Activated naive CD4-positive, alpha-beta T cell treated with anti-CD3 and anti-CD28 coated beads for 36 hours (primary cell): Measurements from ENCODE around the gene PIK3R1. TPM values are rescaled to one million over a fixed set of nuclear protein-coding genes. Genes with fewer than 3 reads are reported as not detected.

Source experiments
- CTCF ChIA-PET: fragments of 350-600 bp; sonication (Branson Sonifier 250); formaldehyde crosslinking; loops from one replicate; lab custom pipeline; 2021; ENCODE audit warnings: antibody characterized with exemption; lab: Charles Lee
- DNase-seq: peaks from one replicate; pipeline ENCODE4 v3.0.0-alpha.2; 2020
- H3K27ac Mint-ChIP-seq: one replicate; pipeline ENCODE4 v1.8.0; 2021; ENCODE audit warnings: mild to moderate bottlenecking, mixed read lengths
- H3K27me3 Mint-ChIP-seq: one replicate; pipeline ENCODE4 v1.8.0; 2021; ENCODE audit warnings: low read depth, mixed read lengths
- H3K36me3 Mint-ChIP-seq: one replicate; pipeline ENCODE4 v1.8.0; 2021; ENCODE audit warnings: low read depth, mixed read lengths
- H3K4me1 Mint-ChIP-seq: one replicate; pipeline ENCODE4 v1.8.0; 2021; ENCODE audit warnings: low read depth, mixed read lengths
- H3K4me3 Mint-ChIP-seq: one replicate; pipeline ENCODE4 v1.8.0; 2021; ENCODE audit warnings: mild to moderate bottlenecking, moderate library complexity, mixed read lengths
- H3K9me3 Mint-ChIP-seq: one replicate; pipeline ENCODE4 v1.8.0; 2021; ENCODE audit warnings: mixed read lengths
- intact Hi-C: fragments of 100-400 bp; cut with micrococcal nuclease; formaldehyde crosslinking; loops from one replicate; pipeline ENCODE4 v1.15.1; 2023
- total RNA-seq, 2 experiments: library from RNA; stranded (reverse); gene quantifications; one replicate each; pipeline ENCODE4 v1.2.3, GENCODE V29; 2021

Gene PIK3R1
- total RNA-seq, 2 experiments from 2014 or later: 28.5 to 31.4 TPM

DNA sequence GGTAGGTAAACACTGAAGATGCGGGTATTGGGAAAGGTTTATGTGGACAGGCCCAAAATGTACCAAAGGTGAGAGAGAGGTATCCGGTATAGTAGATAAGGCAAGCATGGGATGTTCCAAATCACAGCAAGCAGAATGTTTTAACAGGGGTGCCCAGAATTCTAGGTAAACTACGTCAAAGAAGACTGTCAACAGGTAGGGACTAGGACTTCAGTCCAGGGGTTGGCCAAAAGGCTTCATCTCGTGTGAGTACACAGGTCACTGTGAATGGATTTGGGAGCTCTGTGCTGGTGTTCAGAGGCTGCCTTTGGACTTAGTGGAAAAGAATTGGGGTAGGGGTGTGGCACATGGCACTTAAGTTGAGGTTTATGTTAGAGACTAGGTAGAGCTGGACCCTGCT lies 66.4 kb downstream of the PIK3R1 start:
- Mint-ChIP-seq H3K36me3 (peaks cover 33% of the 10 kb centered on the region), H3K27me3 (no peaks in the 10 kb centered on the region), H3K4me1 (peaks cover 79% of the 10 kb centered on the region), H3K27ac (peak overlapping the region; percentile 69), H3K9me3 (no peaks in the 10 kb centered on the region), H3K4me3 (peak overlapping the region; percentile 46)
- no peak for DNase-seq
- CTCF ChIA-PET: interaction anchor here (0.6 to 1.7 kb wide), 4 partner anchors 15 to 135 kb away, joined by 3 to 4 read pairs (median 4); no protein-coding TSS in a partner anchor
- intact Hi-C loops: loop anchor here (10.0 kb wide), 1 partner anchor 603 kb away; no protein-coding TSS in a partner anchor

DNA sequence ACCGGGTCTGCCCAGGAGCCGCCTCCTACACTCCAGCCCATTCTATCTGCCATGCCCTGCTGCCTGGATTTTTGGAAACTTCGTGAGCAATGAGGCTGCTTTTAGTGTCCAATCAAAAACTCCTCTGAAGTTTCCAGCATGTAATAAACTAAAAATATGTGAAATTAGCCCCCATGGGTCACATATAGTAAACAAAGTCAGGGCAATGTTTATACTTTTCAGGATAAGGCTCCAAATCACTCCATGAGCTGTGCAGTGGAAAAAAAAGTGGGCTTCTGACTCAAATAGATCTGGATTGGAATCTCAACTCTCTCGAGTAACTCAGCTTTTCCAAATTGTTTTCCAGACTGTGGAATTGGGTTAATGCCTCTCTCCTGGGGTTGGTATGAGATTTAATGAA lies 68.2 kb downstream of the PIK3R1 start:
- Mint-ChIP-seq H3K27ac (peak overlapping the region; percentile 46), H3K36me3 (peaks cover 25% of the 10 kb centered on the region), H3K4me1 (peaks cover 88% of the 10 kb centered on the region), H3K27me3 (no peaks in the 10 kb centered on the region), H3K4me3 (no peak overlapping the region), H3K9me3 (no peaks in the 10 kb centered on the region)
- CTCF ChIA-PET: interaction anchor here (1.1 to 1.6 kb wide), 3 partner anchors 11 to 180 kb away, joined by 3 to 7 read pairs (median 3); no protein-coding TSS in a partner anchor
- no peak for DNase-seq
- intact Hi-C loops: loop anchor here (10.0 kb wide), 1 partner anchor 601 kb away; no protein-coding TSS in a partner anchor

DNA sequence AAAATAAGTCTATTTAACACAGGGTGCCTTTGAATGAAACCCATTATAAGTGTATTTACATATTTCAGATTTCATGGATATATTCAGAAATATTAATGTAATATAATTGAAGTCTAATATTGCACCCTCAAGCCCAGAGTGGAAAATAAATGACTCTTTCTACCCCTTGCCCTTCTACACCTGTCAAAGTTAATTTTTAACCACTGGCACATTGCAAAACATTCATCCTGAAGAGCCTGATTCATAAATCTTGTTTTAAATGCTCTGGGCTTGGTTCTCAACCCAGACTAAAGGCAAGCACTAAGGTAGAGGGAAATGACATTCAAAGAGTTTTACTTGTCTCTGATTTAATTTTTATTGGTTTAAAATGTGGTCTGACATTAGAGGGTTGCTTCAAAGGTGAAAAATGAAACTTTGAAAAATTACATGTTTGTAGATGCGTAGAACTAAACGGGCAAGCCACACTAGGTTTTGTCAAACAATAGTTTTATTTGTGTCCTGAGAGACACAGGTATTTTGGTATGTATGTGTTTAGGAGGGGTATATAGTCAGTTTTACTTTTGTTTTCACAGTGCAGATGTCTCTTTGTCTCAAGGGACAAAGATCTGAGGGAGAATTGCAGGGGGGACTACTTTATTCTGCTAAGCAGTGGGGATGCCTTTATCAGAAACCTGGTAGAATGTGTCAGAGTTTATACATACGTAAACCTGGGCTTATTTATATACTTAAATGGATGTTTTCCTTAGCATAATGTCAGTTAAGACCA lies 69.7 kb downstream of the PIK3R1 start:
- intact Hi-C loops: loop anchor here (5.0 to 10.0 kb wide), 2 partner anchors 257 to 600 kb away; no protein-coding TSS in a partner anchor
- CTCF ChIA-PET: interaction anchor here (0.7 to 3.6 kb wide), 17 partner anchors 10 to 1039 kb away, joined by 3 to 45 read pairs (median 4); no protein-coding TSS in a partner anchor
- H3K36me3 Mint-ChIP-seq: peaks cover 17% of the 10 kb centered on the region
- no peak for DNase-seq
- peak overlapping the region; percentile 79 for H3K27ac Mint-ChIP-seq
- peak overlapping the region; percentile 41 for H3K4me3 Mint-ChIP-seq
- H3K9me3 Mint-ChIP-seq: no peaks in the 10 kb centered on the region
- no peaks in the 10 kb centered on the region for H3K27me3 Mint-ChIP-seq
- peaks cover 86% of the 10 kb centered on the region for H3K4me1 Mint-ChIP-seq

DNA sequence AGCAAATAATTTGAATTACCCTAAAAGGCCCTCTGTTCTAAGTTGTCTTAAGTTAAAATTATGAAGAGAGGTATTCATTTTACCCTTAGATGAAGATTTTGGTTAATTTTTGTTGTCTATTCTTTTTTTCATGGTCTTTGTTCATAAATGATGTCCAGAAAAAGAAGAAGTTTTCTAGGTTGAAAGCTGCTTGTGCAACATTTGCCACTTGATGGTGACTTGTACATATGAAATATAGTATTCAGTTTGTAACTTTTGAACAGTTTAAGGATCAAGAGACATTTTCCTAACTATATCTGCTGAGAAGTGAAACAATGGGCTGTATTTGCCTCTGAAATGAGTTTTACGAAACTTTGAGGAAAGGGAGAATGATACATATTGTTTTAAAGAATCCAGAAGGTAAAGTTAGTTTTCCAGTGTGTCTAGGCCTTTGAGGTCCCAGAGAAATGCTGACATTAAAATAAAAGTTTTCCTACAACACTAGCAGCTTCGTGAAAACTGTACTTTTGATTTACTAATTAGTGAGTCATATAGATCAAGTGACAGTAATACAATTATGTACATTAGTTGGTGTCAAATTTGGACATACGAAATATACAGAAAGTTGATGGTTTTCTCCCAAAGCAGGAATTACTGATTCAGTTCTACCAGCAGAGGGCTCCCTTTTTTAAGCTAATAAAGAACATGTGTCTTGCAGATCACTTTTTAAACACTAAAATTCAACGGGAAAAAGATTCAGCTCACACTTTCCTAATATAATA lies 70.5 kb downstream of the PIK3R1 start:
- Mint-ChIP-seq H3K27ac (peak overlapping the region; percentile 79), H3K4me1 (peaks cover 86% of the 10 kb centered on the region), H3K4me3 (peak overlapping the region; percentile 41), H3K27me3 (no peaks in the 10 kb centered on the region), H3K9me3 (no peaks in the 10 kb centered on the region), H3K36me3 (peaks cover 12% of the 10 kb centered on the region)
- intact Hi-C loops: loop anchor here (1.0 to 10.0 kb wide), 9 partner anchors 58 to 721 kb away; no protein-coding TSS in a partner anchor
- CTCF ChIA-PET: interaction anchor here (0.6 to 3.6 kb wide), 29 partner anchors 10 to 828 kb away, joined by 3 to 45 read pairs (median 3); no protein-coding TSS in a partner anchor
- DNase-seq: no peak

DNA sequence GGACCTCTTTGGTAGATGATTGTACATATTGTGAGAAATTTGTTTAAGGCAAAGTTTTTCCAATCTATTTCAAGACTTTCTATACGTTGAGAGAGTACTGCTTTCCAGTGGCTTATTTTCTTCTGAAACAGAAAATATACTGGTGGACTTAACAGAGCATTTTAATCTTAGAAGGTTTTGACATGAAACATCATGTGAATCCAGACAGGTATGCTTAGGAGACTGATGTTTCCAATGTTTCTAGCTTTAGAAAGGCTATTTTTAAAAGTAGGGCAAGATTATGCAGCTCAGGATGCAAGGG lies 71.0 kb downstream of the PIK3R1 start:
- peaks cover 11% of the 10 kb centered on the region for H3K36me3 Mint-ChIP-seq
- H3K4me3 Mint-ChIP-seq: no peak overlapping the region
- CTCF ChIA-PET: interaction anchor here (0.6 to 3.6 kb wide), 32 partner anchors 9 to 827 kb away, joined by 3 to 45 read pairs (median 4); no protein-coding TSS in a partner anchor
- intact Hi-C loops: loop anchor here (1.0 to 10.0 kb wide), 9 partner anchors 58 to 721 kb away; no protein-coding TSS in a partner anchor
- H3K27me3 Mint-ChIP-seq: no peaks in the 10 kb centered on the region
- no peak overlapping the region for H3K27ac Mint-ChIP-seq
- no peak for DNase-seq
- peaks cover 83% of the 10 kb centered on the region for H3K4me1 Mint-ChIP-seq
- no peaks in the 10 kb centered on the region for H3K9me3 Mint-ChIP-seq

DNA sequence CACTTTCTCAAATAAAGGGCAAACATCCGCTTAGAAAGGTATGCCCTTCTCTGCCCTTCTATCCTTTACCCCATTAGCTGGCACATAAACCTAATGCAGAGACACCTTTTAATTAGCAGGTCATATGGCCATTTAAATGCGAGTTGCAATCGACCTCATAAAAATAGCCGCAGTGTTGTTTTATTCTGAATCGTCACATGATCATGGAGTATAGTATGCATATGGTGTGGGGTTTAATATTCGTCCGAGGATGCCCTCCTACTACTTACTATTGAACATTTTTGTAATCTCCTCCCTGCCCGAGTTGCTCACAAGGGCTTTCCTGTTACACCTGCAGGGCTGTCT lies 72.0 kb downstream of the PIK3R1 start:
- DNase-seq: no peak
- CTCF ChIA-PET: interaction anchor here (0.6 to 3.6 kb wide), 11 partner anchors 12 to 493 kb away, joined by 3 to 45 read pairs (median 4); no protein-coding TSS in a partner anchor
- Mint-ChIP-seq H3K4me3 (peak overlapping the region; percentile 83), H3K27ac (peak overlapping the region; percentile 81), H3K27me3 (no peaks in the 10 kb centered on the region), H3K9me3 (no peaks in the 10 kb centered on the region), H3K36me3 (peaks cover 8% of the 10 kb centered on the region), H3K4me1 (peaks cover 79% of the 10 kb centered on the region)
- intact Hi-C loops: loop anchor here (5.0 to 10.0 kb wide), 2 partner anchors 255 to 597 kb away; no protein-coding TSS in a partner anchor

DNA sequence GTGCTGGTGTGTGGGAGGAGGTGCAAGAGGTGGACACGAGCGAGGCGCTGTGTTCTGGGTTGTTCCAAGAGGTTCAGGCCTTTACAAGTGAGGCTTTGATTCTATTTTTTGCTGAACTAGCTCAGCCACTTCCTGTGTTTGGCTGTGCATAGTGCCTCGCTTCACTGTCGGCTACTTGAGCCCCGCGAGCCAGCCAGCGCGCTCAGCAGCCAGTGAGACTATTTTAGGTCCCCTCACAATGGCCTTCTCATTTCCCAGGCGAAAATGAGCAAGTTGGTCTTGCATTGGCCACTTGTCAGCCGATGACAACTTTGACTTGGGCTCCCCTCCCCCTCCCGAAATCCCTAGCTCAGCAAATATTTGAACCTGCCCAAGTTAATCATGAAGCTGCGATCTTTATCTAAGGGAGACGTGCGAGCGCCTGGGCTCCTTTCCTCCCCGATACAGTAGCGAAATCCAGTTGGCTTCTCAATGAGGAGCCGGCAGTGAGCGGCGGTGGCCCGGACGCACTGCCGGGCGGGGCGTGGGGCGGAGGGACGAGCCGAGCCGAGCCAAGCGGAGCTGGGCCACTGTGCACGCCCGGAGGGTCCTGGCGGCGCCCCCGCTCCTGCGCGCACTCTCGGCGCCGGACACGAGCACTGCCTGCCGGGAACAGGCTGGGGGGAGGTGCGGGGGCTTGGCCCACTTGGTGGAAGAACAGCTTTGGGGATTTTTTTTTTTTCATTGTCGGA lies 72.6 kb downstream of the PIK3R1 start:
- H3K9me3 Mint-ChIP-seq: no peaks in the 10 kb centered on the region
- peaks cover 73% of the 10 kb centered on the region for H3K4me1 Mint-ChIP-seq
- CTCF ChIA-PET: interaction anchor here (0.6 to 3.6 kb wide), 10 partner anchors 12 to 492 kb away, joined by 3 to 45 read pairs (median 4); no protein-coding TSS in a partner anchor
- peaks cover 4% of the 10 kb centered on the region for H3K36me3 Mint-ChIP-seq
- intact Hi-C loops: loop anchor here (1.0 to 10.0 kb wide), 4 partner anchors 15 to 597 kb away; no protein-coding TSS in a partner anchor
- H3K4me3 Mint-ChIP-seq: peak overlapping the region; percentile 83
- peak overlapping the region; percentile 81 for H3K27ac Mint-ChIP-seq
- H3K27me3 Mint-ChIP-seq: no peaks in the 10 kb centered on the region
- DNase-seq: peak; percentile 58

DNA sequence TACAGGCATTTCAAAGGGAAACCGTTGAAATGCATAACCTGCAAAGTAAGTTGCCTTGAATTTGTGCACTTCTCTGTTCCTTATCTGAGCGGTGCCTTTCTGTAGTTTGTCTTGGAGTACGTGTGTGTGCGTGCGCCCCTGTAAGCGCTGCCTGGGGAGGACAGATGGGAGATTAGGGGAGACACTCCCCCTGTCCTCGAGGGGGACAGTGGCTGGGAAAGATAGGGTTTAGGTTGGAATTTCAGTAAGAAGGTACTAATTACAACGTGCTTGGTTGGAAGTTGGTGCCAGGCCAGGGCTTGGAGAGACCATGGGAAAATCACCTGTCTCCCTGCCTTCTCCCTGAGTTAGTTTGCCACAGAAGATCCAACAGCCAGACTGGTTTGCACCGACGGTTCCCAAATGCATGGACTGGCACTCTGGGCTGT lies 73.2 kb downstream of the PIK3R1 start:
- H3K27me3 Mint-ChIP-seq: no peaks in the 10 kb centered on the region
- intact Hi-C loops: loop anchor here (1.0 to 10.0 kb wide), 4 partner anchors 15 to 596 kb away; no protein-coding TSS in a partner anchor
- DNase-seq: no peak
- CTCF ChIA-PET: interaction anchor here (0.8 to 3.6 kb wide), 4 partner anchors 14 to 173 kb away, joined by 4 to 45 read pairs (median 20); no protein-coding TSS in a partner anchor
- peak overlapping the region; percentile 83 for H3K4me3 Mint-ChIP-seq
- H3K4me1 Mint-ChIP-seq: peaks cover 68% of the 10 kb centered on the region
- peaks cover 6% of the 10 kb centered on the region for H3K36me3 Mint-ChIP-seq
- no peaks in the 10 kb centered on the region for H3K9me3 Mint-ChIP-seq
- H3K27ac Mint-ChIP-seq: peak overlapping the region; percentile 75

DNA sequence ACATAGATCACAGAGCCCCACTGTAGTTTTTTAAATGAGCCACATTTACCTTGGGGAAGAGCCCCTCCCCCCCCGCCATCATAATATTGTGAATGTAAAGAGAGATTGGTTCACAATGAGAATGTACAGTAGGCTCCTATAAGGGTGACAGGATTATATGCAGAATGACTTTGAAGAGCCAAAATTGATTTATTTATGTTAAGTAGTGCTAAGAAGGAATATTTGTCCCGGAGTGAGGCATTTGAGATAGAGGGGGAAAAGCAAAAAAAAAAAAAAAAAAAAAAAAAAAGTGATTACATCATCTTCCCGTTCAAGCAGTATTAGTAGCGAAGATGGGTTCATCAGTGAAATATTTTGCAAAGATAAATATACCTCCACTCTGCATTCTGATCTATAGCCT lies 73.9 kb downstream of the PIK3R1 start:
- intact Hi-C loops: loop anchor here (5.0 to 10.0 kb wide), 2 partner anchors 253 to 595 kb away; no protein-coding TSS in a partner anchor
- Mint-ChIP-seq H3K4me1 (peaks cover 60% of the 10 kb centered on the region), H3K4me3 (no peak overlapping the region), H3K27ac (no peak overlapping the region), H3K9me3 (no peaks in the 10 kb centered on the region), H3K27me3 (no peaks in the 10 kb centered on the region), H3K36me3 (peaks cover 12% of the 10 kb centered on the region)
- no peak for DNase-seq
- CTCF ChIA-PET: no interaction called here

DNA sequence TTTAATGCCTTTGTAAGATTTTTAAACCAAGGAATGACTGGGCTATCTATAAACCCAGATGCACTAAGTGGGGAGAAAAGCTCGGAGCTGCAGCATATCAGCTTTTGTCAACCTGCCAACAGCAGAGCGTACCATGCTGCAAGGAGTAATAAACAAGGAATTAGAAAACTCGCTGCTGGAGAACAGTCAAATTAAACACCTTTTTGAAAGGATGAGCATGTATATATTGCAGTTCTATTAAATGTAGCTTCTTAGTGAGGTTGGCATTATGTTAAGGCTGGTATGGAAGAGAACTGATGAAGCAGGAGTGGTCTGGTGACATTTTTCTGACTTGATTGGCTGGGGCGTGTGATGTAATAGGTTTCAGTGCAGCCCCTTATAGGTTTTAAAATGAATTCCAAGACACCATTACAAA lies 74.7 kb downstream of the PIK3R1 start:
- CTCF ChIA-PET: interaction anchor here (0.6 to 0.7 kb wide), 2 partner anchors 10 to 172 kb away, joined by 3 to 4 read pairs; no protein-coding TSS in a partner anchor
- no peak for DNase-seq
- peaks cover 17% of the 10 kb centered on the region for H3K36me3 Mint-ChIP-seq
- no peaks in the 10 kb centered on the region for H3K27me3 Mint-ChIP-seq
- no peak overlapping the region for H3K4me3 Mint-ChIP-seq
- H3K9me3 Mint-ChIP-seq: no peaks in the 10 kb centered on the region
- H3K27ac Mint-ChIP-seq: no peak overlapping the region
- intact Hi-C loops: no loop called here
- H3K4me1 Mint-ChIP-seq: peaks cover 57% of the 10 kb centered on the region

DNA sequence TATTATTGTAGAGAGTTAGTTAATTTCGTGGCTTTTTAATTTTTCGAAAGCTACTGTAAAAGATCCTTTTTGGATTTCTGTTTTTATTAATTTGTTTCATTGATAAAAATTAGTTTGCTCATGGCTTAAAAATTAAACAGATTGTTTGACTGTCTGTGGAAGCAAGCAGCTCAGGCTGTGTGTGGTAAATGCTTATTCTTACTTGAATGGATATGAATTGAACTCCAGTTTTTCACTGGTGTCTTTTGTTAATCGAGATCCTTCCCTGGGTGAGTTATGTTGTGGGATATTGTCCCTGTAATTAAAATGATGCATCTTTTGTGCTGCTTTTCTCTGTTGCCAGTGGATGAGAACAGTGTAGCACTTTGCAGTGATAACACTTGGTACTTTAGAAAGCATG lies 75.3 kb downstream of the PIK3R1 start:
- intact Hi-C loops: no loop called here
- Mint-ChIP-seq H3K4me3 (no peak overlapping the region), H3K27ac (no peak overlapping the region), H3K4me1 (peaks cover 51% of the 10 kb centered on the region), H3K9me3 (no peaks in the 10 kb centered on the region), H3K27me3 (no peaks in the 10 kb centered on the region), H3K36me3 (peaks cover 20% of the 10 kb centered on the region)
- DNase-seq: no peak
- CTCF ChIA-PET: interaction anchor here (0.6 to 0.7 kb wide), 2 partner anchors 11 to 171 kb away, joined by 3 to 4 read pairs; no protein-coding TSS in a partner anchor
